Gastroesophageal sphincter (tissue), 4 donors: Measurements from ENCODE around the gene PYDC1. TPM values are rescaled to one million over a fixed set of nuclear protein-coding genes. Genes with fewer than 3 reads are reported as not detected.

Source experiments
- ATAC-seq: fragments of 150-250 bp; one replicate; pipeline ENCODE4 v1.9.1; 2016; ENCODE audit warnings: mild to moderate bottlenecking, moderate library complexity
- H3K27ac ChIP-seq, 4 donors: fragments of 200-600 bp; sonication (generic) in 3 of 4; 1 replicate in 3 of 4; 2 replicates in 1 of 4; pipeline ENCODE4 v1.5.1; 2016 to 2019
- H3K27me3 ChIP-seq: fragments of 200-600 bp; sonication (generic); one replicate; pipeline ENCODE4 v1.5.1; 2019
- H3K36me3 ChIP-seq, 2 donors: fragments of 200-600 bp; sonication (generic); one replicate each; pipeline ENCODE4 v1.5.1; 2019; ENCODE audit warnings: control low read depth in 1 of 2
- H3K4me1 ChIP-seq, 3 donors: fragments of 200-600 bp; sonication (generic); 1 replicate in 2 of 3; 2 replicates in 1 of 3; pipeline ENCODE4 v1.5.1; 2016 to 2019; ENCODE audit warnings: control low read depth in 2 of 3
- H3K4me3 ChIP-seq, 2 donors: fragments of 200-600 bp; sonication (generic); one replicate each; pipeline ENCODE4 v1.5.1; 2019; ENCODE audit warnings: mild to moderate bottlenecking in 1 of 2, moderate library complexity in 1 of 2
- H3K9me3 ChIP-seq, 3 donors: fragments of 200-600 bp; sonication (generic); one replicate each; pipeline ENCODE4 v1.5.1; 2017 to 2019; ENCODE audit warnings: control low read depth in 2 of 3
- EP300 ChIP-seq: sonication (generic); formaldehyde crosslinking; IDR thresholded peaks from one replicate; pipeline ENCODE4 v1.6.1; 2017; ENCODE audit warnings: antibody characterized with exemption, mild to moderate bottlenecking
- POLR2A ChIP-seq, 2 donors: fragments of 450-650 bp; IDR thresholded peaks; one replicate each; pipeline ENCODE4 v1.6.1; 2017; ENCODE audit warnings: antibody characterized with exemption in 2 of 2, mild to moderate bottlenecking in 2 of 2, moderate library complexity in 1 of 2
- POLR2AphosphoS5 ChIP-seq: sonication (generic); formaldehyde crosslinking; IDR thresholded peaks from one replicate; pipeline ENCODE4 v1.6.1; 2017; ENCODE audit warnings: antibody characterized with exemption
- WGBS, 2 donors: methylation state at CpG; one replicate each; pipeline ENCODE4 v1.1.5; 2018; ENCODE audit warnings: low coverage in 1 of 2; 5-methylcytosine and 5-hydroxymethylcytosine counted together
- total RNA-seq, 4 donors: library from RNA; depleted of rRNA; stranded (reverse); fragments of >200 nt; gene quantifications; one replicate each; pipeline ENCODE4 v1.1.0, GENCODE V29; 2016
- TF ChIP-seq, protein P1 (sequence below), 4 experiments: fragments of 200-600 bp in 2 of 4; fragments of 450-650 bp in 2 of 4; sonication (generic) in 1 of 4; IDR thresholded peaks; one replicate each; pipeline ENCODE4 v1.5.1; 2017 to 2019; ENCODE audit warnings: antibody characterized with exemption in 4 of 4, mild to moderate bottlenecking in 2 of 4, moderate library complexity in 2 of 4

Gene PYDC1
- under 1 TPM in 1 of 4 donors, not detected in 3; 0.93 TPM for total RNA-seq

DNA sequence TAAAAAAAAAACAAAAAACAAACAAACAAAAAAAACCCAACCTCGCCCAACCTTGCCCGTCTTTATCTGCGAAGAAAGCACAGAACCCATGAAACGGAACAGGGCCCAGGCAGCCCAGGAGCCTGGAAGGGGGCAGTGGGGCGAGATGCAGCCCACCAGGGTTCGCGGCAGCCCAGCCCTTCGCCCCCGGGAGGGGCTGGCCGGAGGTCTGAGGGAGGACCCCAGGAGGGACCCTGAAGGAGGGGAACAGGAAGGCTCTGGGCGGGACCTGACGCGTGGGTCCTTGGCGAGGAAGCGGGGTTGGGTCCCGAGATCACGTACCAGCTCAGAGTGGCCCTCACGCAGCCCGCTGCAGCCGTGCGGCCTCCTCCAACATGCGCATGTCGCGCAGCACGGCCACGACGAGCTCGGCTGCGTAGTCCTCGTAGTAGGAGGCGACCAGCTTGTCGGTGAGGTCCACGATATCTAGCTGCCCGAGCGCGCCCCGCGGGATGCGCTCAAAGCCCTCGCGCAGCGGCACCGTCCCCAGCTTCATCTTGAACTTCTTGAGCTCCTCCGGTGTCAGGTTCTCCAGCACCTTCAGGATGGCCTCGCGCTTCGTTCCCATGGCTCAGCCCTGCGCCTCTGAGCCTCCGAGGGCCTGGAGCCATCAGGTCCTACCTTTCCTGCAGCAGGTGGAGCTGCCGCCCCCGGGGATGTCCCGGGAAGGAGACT lies at the start of gene PYDC1:
TSS of gene PYDC1 (minus strand) at position 714 of the 714 bp plus-strand sequence. CDS start at position 607, 107 bp downstream.
- TF ChIP-seq, protein P1, sequence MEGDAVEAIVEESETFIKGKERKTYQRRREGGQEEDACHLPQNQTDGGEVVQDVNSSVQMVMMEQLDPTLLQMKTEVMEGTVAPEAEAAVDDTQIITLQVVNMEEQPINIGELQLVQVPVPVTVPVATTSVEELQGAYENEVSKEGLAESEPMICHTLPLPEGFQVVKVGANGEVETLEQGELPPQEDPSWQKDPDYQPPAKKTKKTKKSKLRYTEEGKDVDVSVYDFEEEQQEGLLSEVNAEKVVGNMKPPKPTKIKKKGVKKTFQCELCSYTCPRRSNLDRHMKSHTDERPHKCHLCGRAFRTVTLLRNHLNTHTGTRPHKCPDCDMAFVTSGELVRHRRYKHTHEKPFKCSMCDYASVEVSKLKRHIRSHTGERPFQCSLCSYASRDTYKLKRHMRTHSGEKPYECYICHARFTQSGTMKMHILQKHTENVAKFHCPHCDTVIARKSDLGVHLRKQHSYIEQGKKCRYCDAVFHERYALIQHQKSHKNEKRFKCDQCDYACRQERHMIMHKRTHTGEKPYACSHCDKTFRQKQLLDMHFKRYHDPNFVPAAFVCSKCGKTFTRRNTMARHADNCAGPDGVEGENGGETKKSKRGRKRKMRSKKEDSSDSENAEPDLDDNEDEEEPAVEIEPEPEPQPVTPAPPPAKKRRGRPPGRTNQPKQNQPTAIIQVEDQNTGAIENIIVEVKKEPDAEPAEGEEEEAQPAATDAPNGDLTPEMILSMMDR (IDR thresholded peaks at IDR 0.05) = no peak
- TF ChIP-seq POLR2A (IDR thresholded peaks at IDR 0.05) (no peak), POLR2AphosphoS5 (no peak), EP300 (no peak)
- Histone ChIP-seq H3K4me3 (peak within 1 kb of the TSS in 1 of 2 donors; percentile 54), H3K36me3 (no peaks in the 10 kb centered on the region), H3K4me1 (peaks cover 0 to 29% (median 24%) of the 10 kb centered on the region in 3 donors), H3K9me3 (no peaks in the 10 kb centered on the region), H3K27ac (no peak within 1 kb of the TSS), H3K27me3 (peaks cover 86% of the 10 kb centered on the region)
- WGBS, 2 donors = 5% methylated on average over 3 of the region's 52 CpGs; no CpG with 5 or more reads in 1 of the 2 donors
- ATAC-seq = no peak

DNA sequence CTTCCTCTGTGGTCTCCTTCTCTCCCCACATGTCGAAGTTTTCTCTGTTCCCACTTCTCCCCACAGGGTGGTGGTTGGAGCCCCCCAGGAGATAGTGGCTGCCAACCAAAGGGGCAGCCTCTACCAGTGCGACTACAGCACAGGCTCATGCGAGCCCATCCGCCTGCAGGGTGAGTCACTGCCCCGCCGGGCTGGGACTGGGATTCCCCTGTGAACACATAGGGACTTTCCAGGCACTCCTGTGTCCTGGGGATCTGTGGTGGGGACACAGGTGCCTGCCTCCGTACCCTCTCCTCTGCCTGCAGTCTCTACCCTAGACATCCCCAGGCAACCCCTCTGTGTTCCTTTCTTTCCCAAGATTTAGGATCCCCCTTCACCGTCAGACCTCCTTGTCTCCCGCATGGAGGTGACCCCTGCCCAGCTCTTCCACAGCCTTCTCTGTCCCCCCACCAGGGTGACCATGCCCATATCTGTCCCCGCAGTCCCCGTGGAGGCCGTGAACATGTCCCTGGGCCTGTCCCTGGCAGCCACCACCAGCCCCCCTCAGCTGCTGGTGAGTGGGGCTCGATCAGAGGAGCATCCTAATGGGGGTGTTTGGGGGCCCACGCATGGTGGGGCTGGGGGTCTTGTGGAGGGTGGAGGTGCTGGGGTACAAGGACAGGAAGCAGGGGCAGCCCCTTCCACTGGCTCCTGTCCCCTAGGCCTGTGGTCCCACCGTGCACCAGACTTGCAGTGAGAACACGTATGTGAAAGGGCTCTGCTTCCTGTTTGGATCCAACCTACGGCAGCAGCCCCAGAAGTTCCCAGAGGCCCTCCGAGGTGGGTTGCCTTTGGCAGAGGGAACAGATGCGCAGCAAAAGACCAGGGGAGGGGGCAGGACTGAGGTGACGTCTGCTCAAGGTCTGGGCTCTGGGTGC lies 48.7 kb upstream of the PYDC1 start:
- Histone ChIP-seq H3K4me1 (no peaks in the 10 kb centered on the region), H3K9me3 (no peaks in the 10 kb centered on the region), H3K4me3 (no peak overlapping the region), H3K27me3 (peaks cover 41% of the 10 kb centered on the region), H3K27ac (no peak overlapping the region), H3K36me3 (no peaks in the 10 kb centered on the region)
- TF ChIP-seq POLR2AphosphoS5 = no peak
- TF ChIP-seq EP300 = no peak
- no peak for TF ChIP-seq POLR2A (IDR thresholded peaks at IDR 0.05)
- TF ChIP-seq, protein P1 (IDR thresholded peaks at IDR 0.05) = no peak
- no peak for ATAC-seq
- 70% methylated on average over 9 of the region's 20 CpGs; no CpG with 5 or more reads in 1 of the 2 donors for WGBS, 2 donors

DNA sequence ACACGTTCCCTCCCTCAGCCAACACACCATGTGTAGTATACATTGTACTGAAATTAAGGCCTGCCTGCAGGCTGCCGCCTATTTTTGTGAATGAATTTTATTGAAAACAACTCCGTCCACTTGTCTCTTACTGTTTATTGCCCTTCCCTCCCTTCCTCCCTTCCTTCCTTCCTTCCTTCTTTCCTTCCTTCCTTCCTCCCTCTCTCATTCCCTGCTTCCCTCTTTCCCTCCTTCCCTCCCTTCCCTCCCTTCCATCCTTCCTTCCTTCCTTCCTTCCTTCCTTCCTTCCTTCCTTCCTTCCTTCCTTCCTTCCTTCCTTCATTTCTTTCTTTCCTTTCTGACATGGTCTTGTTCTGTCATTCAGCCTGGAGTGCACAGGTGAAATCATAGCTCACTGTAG lies 45.1 kb upstream of the PYDC1 start:
- H3K27ac ChIP-seq = no peak overlapping the region
- no peak for ATAC-seq
- WGBS, 2 donors = 80 to 85% methylated on average over 3 of the region's 3 CpGs
- TF ChIP-seq POLR2A (IDR thresholded peaks at IDR 0.05) (no peak), EP300 (no peak), POLR2AphosphoS5 (no peak)
- H3K36me3 ChIP-seq = no peaks in the 10 kb centered on the region
- no peaks in the 10 kb centered on the region for H3K4me1 ChIP-seq
- H3K9me3 ChIP-seq = no peaks in the 10 kb centered on the region
- peaks cover 31% of the 10 kb centered on the region for H3K27me3 ChIP-seq
- H3K4me3 ChIP-seq = no peak overlapping the region

- H3K9me3 ChIP-seq = no peaks in the 10 kb centered on the region
- H3K4me3 ChIP-seq = peak overlapping the region in 1 of 2 donors; percentile 27
- no peak for TF ChIP-seq POLR2AphosphoS5
- TF ChIP-seq POLR2A (IDR thresholded peaks at IDR 0.05) = no peak
- TF ChIP-seq, protein P1 (IDR thresholded peaks at IDR 0.05) = no peak
- no peak for TF ChIP-seq EP300
- no peak for ATAC-seq
- H3K36me3 ChIP-seq = no peaks in the 10 kb centered on the region
- peaks cover 33% of the 10 kb centered on the region for H3K27me3 ChIP-seq
- no peaks in the 10 kb centered on the region for H3K4me1 ChIP-seq
- 68 to 70% methylated on average over 8 to 14 of the region's 14 CpGs for WGBS, 2 donors
- H3K27ac ChIP-seq = no peak overlapping the region
These were observed 43.4 kb upstream of the PYDC1 start for GRCh38 chr16:31260136-31260931.

DNA sequence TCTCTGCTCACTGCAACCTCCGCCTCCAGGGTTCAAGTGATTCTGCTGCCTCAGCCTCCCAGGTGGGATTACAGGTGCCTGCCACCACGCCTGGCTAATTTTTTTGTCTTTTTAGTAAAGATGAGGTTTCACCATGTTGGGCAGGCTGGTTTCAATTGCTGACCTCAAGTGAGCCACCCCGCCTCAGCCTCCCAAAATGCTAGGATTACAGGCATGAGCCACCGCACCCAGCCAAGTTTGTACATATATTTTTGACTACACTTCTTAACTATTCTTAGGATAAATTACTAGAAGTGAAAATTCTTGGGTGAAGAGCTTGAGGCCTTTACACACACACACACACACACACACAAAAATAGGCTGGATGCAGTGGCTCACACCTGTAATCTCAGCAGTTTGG lies 41.4 kb upstream of the PYDC1 start:
- Histone ChIP-seq H3K4me3 (no peak overlapping the region), H3K36me3 (no peaks in the 10 kb centered on the region), H3K27ac (no peak overlapping the region), H3K27me3 (peaks cover 27% of the 10 kb centered on the region), H3K9me3 (no peaks in the 10 kb centered on the region), H3K4me1 (no peaks in the 10 kb centered on the region)
- 71 to 81% methylated on average over 1 to 4 of the region's 4 CpGs for WGBS, 2 donors
- TF ChIP-seq EP300 (no peak), POLR2AphosphoS5 (no peak)
- ATAC-seq = no peak
